Thoracic aorta (tissue), 2 donors: Measurements from ENCODE around the gene YEATS2. TPM values are rescaled to one million over a fixed set of nuclear protein-coding genes. Genes with fewer than 3 reads are reported as not detected.

Source experiments
- ATAC-seq: fragments of 150-250 bp; one replicate; pipeline ENCODE4 v1.8.0; 2017; ENCODE audit warnings: low read depth; ENCODE audit not compliant: insufficient number of reproducible peaks, low FRiP score
- DNase-seq: peaks from one replicate; pipeline ENCODE4 v3.0.0-alpha.2; 2020; ENCODE audit warnings: low spot score
- H3K27ac ChIP-seq, 2 donors: fragments of 200-600 bp; sonication (generic); 1 replicate in 1 of 2; 2 replicates in 1 of 2; pipeline ENCODE4 v1.5.1; 2016; ENCODE audit warnings: mild to moderate bottlenecking in 2 of 2, moderate library complexity in 2 of 2
- H3K27me3 ChIP-seq: fragments of 200-600 bp; sonication (generic); replicated peaks from 2 replicates; pipeline ENCODE4 v1.6.0; 2016; ENCODE audit warnings: mild to moderate bottlenecking; ENCODE audit not compliant: insufficient read depth
- H3K36me3 ChIP-seq: fragments of 200-600 bp; sonication (generic); one replicate; pipeline ENCODE4 v1.5.1; 2016
- H3K4me1 ChIP-seq, 2 donors: fragments of 200-600 bp; sonication (generic); 1 replicate in 1 of 2; 2 replicates in 1 of 2; pipeline versions ENCODE4 v1.5.1 to v1.6.0; 2016; ENCODE audit warnings: low read depth in 2 of 2, mild to moderate bottlenecking in 1 of 2; ENCODE audit not compliant: control insufficient read depth in 1 of 2
- H3K4me3 ChIP-seq: fragments of 200-600 bp; sonication (generic); 2 replicates; pipeline ENCODE4 v1.5.1; 2016; ENCODE audit warnings: mild to moderate bottlenecking
- H3K9me3 ChIP-seq: fragments of 200-600 bp; sonication (generic); 2 replicates; pipeline ENCODE4 v1.5.1; 2016
- total RNA-seq, 2 donors: library from RNA; depleted of rRNA; stranded (reverse); fragments of >200 nt; gene quantifications; one replicate each; pipeline versions ENCODE4 v1.1.0 to v1.2.3, GENCODE V29; 2016
- TF ChIP-seq, protein P1 (sequence below): fragments of 200-600 bp; sonication (generic); IDR thresholded peaks from one replicate; pipeline ENCODE4 v1.5.1; 2019; ENCODE audit warnings: antibody characterized with exemption

The YEATS2 gene
- total RNA-seq, 2 donors from 2014 or later: 25.3 to 34.2 TPM

DNA sequence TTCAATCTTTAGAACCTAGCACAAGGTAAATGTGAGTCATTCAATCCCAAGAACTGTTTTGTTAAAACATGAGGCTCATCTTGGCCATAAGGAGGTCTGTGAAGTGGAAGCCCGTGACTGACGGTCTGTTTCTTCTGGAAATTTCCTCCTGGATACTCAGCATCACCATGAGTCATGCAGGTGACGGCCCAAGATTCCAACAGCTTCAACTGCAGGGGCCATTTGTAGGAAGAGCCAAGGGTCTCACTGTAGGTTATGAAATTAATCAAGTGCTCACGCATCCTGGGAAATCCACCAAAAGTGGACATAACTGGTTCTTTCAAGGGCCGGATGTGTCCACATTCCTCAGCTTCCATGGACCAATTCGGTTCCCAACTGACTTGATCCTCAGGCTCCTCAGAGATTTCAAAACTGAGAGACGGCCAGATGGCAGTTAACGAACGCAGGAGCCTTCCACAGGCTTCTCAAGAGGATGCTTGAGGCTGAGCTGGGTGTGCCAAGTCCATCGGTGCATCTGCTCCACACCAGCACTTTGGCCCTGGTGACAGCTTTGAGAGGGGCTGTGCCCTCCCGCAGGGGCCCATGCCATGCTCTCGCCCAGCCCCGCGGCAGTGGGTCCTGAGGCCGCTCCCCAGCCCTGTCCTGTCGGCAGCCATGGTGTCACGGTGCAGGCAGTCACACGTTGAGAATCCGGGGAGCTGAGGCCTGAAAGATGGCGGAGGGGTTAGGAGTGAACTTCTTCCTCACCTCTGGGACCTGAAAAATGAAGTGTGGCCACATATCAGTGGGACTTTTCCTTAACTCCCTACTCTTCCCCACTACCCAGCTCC, 119.3 kb downstream of the YEATS2 start:
- DNase-seq (no peak), ATAC-seq (no peak)
- H3K9me3 ChIP-seq: no peaks in the 10 kb centered on the region
- H3K27ac ChIP-seq: no peak overlapping the region
- peaks cover 0 to 4% of the 10 kb centered on the region in 2 donors for H3K4me1 ChIP-seq
- peaks cover 6% of the 10 kb centered on the region for H3K36me3 ChIP-seq
- TF ChIP-seq, protein P1, sequence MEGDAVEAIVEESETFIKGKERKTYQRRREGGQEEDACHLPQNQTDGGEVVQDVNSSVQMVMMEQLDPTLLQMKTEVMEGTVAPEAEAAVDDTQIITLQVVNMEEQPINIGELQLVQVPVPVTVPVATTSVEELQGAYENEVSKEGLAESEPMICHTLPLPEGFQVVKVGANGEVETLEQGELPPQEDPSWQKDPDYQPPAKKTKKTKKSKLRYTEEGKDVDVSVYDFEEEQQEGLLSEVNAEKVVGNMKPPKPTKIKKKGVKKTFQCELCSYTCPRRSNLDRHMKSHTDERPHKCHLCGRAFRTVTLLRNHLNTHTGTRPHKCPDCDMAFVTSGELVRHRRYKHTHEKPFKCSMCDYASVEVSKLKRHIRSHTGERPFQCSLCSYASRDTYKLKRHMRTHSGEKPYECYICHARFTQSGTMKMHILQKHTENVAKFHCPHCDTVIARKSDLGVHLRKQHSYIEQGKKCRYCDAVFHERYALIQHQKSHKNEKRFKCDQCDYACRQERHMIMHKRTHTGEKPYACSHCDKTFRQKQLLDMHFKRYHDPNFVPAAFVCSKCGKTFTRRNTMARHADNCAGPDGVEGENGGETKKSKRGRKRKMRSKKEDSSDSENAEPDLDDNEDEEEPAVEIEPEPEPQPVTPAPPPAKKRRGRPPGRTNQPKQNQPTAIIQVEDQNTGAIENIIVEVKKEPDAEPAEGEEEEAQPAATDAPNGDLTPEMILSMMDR: no peak
- no peak overlapping the region for H3K4me3 ChIP-seq
- H3K27me3 ChIP-seq: no peaks in the 10 kb centered on the region

- no peaks in the 10 kb centered on the region for H3K27me3 ChIP-seq
- TF ChIP-seq, protein P1: no peak
- DNase-seq: no peak
These were observed 120.0 kb downstream of the YEATS2 start for GRCh38 chr3:183817639-183818038.

DNA sequence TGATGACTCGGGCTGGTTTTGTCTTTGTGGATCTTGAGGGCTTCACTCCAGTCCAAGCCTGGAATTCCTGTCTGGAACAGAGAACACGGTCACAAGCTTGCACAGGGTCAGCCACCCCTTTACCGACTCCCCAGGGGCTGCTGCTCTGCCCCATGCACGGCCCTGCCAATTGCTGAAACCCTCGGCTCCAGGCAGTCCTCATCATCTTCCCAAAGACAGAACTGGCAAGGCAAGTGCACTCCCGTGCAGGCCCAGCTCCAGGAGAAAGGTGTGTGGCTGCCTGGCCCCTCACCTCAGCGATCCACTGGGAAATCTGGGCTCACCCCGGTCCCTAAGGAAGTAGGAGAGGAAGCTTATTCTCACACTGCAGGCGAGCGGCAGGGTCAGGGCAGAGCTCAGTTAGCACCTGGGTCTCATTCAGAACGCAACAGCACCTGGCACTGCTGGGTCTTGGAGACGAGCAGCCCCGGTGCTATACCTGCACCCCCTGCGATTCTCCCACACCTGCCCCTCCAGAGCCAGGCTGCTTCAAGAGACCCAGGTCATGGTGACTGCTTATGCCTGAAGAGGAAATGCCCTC, 120.5 kb downstream of the YEATS2 start:
- ATAC-seq (no peak), DNase-seq (no peak)
- Histone ChIP-seq H3K4me3 (no peak overlapping the region), H3K4me1 (peaks cover 0 to 4% of the 10 kb centered on the region in 2 donors), H3K36me3 (peaks cover 5% of the 10 kb centered on the region), H3K27me3 (no peaks in the 10 kb centered on the region), H3K27ac (no peak overlapping the region), H3K9me3 (no peaks in the 10 kb centered on the region)
- TF ChIP-seq, protein P1: no peak

More at GRCh38 chr3:183817639-183818038, 120.0 kb downstream of the YEATS2 start:
- ATAC-seq: no peak
- Histone ChIP-seq H3K4me1 (peaks cover 0 to 4% of the 10 kb centered on the region in 2 donors), H3K27ac (no peak overlapping the region), H3K36me3 (peaks cover 5% of the 10 kb centered on the region), H3K9me3 (no peaks in the 10 kb centered on the region), H3K4me3 (no peak overlapping the region)

DNA sequence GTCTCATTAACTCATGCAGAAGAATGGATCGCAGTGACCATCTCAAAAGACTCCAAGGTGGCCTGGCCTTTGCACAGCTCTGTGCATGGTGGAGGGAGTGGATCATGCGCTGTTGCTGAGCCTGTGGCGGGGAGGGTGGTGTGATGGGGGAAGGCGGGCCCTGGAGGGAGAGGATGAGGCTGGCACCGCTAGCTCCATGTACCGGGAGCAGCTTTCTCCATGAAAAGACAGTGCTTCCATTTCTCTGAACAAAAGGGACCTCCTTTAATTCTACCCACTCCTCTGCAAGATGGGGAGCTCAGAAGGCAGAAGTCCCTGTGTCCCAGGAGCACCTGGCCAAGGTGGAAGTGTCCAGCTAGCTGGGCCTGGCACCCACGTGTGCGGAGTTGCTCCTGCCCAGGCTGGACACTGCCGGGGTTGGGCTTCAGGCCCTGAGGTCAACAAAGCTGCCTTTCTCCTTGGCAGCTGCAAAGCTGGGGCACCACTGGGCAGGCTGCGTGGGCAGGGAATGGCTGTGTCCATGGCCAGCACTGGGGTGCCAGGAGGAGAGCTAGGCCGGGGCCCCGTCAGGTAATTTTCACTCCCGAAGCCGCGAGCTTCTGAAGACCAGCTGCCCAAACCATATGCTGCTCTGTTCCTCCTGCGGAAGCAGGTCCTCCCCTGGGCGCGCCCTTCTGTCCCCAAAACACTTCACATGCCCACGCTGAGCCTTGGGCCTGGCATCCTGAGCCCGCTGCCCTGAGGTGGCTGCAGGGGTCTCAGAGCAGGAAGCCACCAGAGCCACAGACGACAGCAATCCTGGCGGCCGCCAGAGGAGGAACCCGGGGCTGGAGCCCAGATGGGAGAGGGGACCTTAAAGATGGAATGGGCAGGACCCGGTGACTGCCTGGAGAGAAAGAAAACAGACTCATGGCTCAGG, 121.4 kb downstream of the YEATS2 start:
- H3K4me3 ChIP-seq: no peak overlapping the region
- ATAC-seq (no peak), DNase-seq (no peak)

More for the DNA sequence above, 121.4 kb downstream of the YEATS2 start:
- Histone ChIP-seq H3K27ac (no peak overlapping the region), H3K9me3 (no peaks in the 10 kb centered on the region), H3K4me1 (peaks cover 0 to 4% of the 10 kb centered on the region in 2 donors), H3K27me3 (no peaks in the 10 kb centered on the region), H3K36me3 (peaks cover 5% of the 10 kb centered on the region)
- TF ChIP-seq, protein P1: no peak
